SU-DHL-6 (cell line): ENCODE measurements around the gene AHSP.

Experiments used
- H2AFZ ChIP-seq: fragments of 200-600 bp; sonication (generic); 2 replicates; pipeline ENCODE4 v1.6.1; 2014; ENCODE audit warnings: low read depth, mild to moderate bottlenecking, moderate library complexity, mixed read lengths, antibody characterized with exemption, low read length; ENCODE audit not compliant: severe bottlenecking
- H3F3A ChIP-seq: fragments of 200-600 bp; shearing (Covaris generic); 2 replicates; pipeline ENCODE4 v1.6.0; 2016; ENCODE audit warnings: antibody characterized with exemption, mild to moderate bottlenecking; ENCODE audit not compliant: insufficient read depth
- H3K27ac ChIP-seq: fragments of 200-600 bp; sonication (generic); 2 replicates; pipeline ENCODE4 v1.5.1; 2016; ENCODE audit warnings: low read depth, mild to moderate bottlenecking, low read length, moderate library complexity, mixed read lengths
- H3K27me3 ChIP-seq: fragments of 200-600 bp; sonication (generic), shearing (Covaris generic); 2 replicates; pipeline ENCODE4 v1.6.0; 2014; ENCODE audit warnings: mild to moderate bottlenecking, low read length
- H3K36me3 ChIP-seq: fragments of 200-600 bp; sonication (generic); 2 replicates; pipeline ENCODE4 v1.6.1; 2014; ENCODE audit warnings: mild to moderate bottlenecking, low read length, mixed read lengths
- H3K4me2 ChIP-seq: fragments of 300-600, 200-600 bp; shearing (Covaris generic), sonication (generic); 2 replicates; pipeline ENCODE4 v1.6.0; 2014; ENCODE audit warnings: low read length, low read depth, mild to moderate bottlenecking; ENCODE audit not compliant: poor library complexity, severe bottlenecking
- H3K4me3 ChIP-seq: fragments of 200-600 bp; sonication (generic); 2 replicates; pipeline ENCODE4 v1.5.1; 2014; ENCODE audit warnings: antibody characterized with exemption, low read length, mild to moderate bottlenecking, mixed read lengths; ENCODE audit not compliant: insufficient read depth, poor library complexity, severe bottlenecking
- H3K79me2 ChIP-seq: fragments of 200-600 bp; sonication (generic); 2 replicates; pipeline ENCODE4 v1.6.1; 2014; ENCODE audit warnings: mild to moderate bottlenecking, low read length, moderate library complexity; ENCODE audit not compliant: insufficient read depth
- H3K9ac ChIP-seq: fragments of 200-600 bp; sonication (generic); 2 replicates; pipeline ENCODE4 v1.7.0; 2014; ENCODE audit warnings: mild to moderate bottlenecking, low read length
- H3K9me2 ChIP-seq: fragments of 200-600 bp; sonication (generic); replicated peaks from 2 replicates; pipeline ENCODE4 v1.6.1; 2014; ENCODE audit warnings: low read length; ENCODE audit not compliant: insufficient read depth
- H3K9me3 ChIP-seq: fragments of 200-600 bp; sonication (generic); 2 replicates; pipeline ENCODE4 v1.6.1; 2014; ENCODE audit warnings: low read length, mixed read lengths; ENCODE audit not compliant: insufficient read depth
- H4K20me1 ChIP-seq: fragments of 200-600 bp; sonication (generic); 2 replicates; pipeline ENCODE4 v1.6.1; 2014; ENCODE audit warnings: low read depth, mild to moderate bottlenecking, antibody characterized with exemption, low read length, moderate library complexity, mixed read lengths
- CTCF ChIP-seq: fragments of 200-600 bp; sonication (generic); IDR thresholded peaks from one replicate; pipeline ENCODE4 v1.5.1; 2017; ENCODE audit warnings: antibody characterized with exemption, mild to moderate bottlenecking, low read length, moderate library complexity; ENCODE audit not compliant: insufficient read depth, poor library complexity, severe bottlenecking
- EZH2phosphoT487 ChIP-seq: fragments of 200-600 bp; sonication (generic), shearing (Covaris generic); conservative IDR thresholded peaks from 2 replicates; pipeline ENCODE4 v1.6.1; 2018; ENCODE audit warnings: mild to moderate bottlenecking, antibody characterized with exemption, low read length, moderate library complexity, mixed read lengths

The AHSP gene

GRCh38 chr16:31513126-31513525 is 14.6 kb upstream of the AHSP start:
- no peak overlapping the region for H3K9ac ChIP-seq
- H3F3A ChIP-seq: no peaks in the 10 kb centered on the region
- no peaks in the 10 kb centered on the region for H4K20me1 ChIP-seq
- TF ChIP-seq EZH2phosphoT487: no peak
- TF ChIP-seq CTCF: no peak
- no peak overlapping the region for H3K4me2 ChIP-seq
- H3K9me3 ChIP-seq: no peaks in the 10 kb centered on the region
- no peaks in the 10 kb centered on the region for H3K9me2 ChIP-seq
- H3K27me3 ChIP-seq: no peaks in the 10 kb centered on the region
- no peak overlapping the region for H2AFZ ChIP-seq
- H3K79me2 ChIP-seq: no peaks in the 10 kb centered on the region
- no peaks in the 10 kb centered on the region for H3K36me3 ChIP-seq
- no peak overlapping the region for H3K4me3 ChIP-seq
- no peak overlapping the region for H3K27ac ChIP-seq

- Histone ChIP-seq H3K9ac (no peak overlapping the region), H3K4me3 (no peak overlapping the region), H3K79me2 (no peaks in the 10 kb centered on the region), H3K36me3 (no peaks in the 10 kb centered on the region), H3K9me2 (no peaks in the 10 kb centered on the region), H3F3A (no peaks in the 10 kb centered on the region), H4K20me1 (no peaks in the 10 kb centered on the region), H3K9me3 (no peaks in the 10 kb centered on the region), H3K27me3 (no peaks in the 10 kb centered on the region), H3K27ac (no peak overlapping the region), H3K4me2 (no peak overlapping the region), H2AFZ (no peak overlapping the region)
- TF ChIP-seq CTCF: no peak
- no peak for TF ChIP-seq EZH2phosphoT487
Measured at GRCh38 chr16:31513884-31514283, 13.8 kb upstream of the AHSP start.

GRCh38 chr16:31517800-31518402 is 9.8 kb upstream of the AHSP start:
- Histone ChIP-seq H3K4me3 (no peak overlapping the region), H3K9me2 (no peaks in the 10 kb centered on the region), H3K36me3 (no peaks in the 10 kb centered on the region), H3K27me3 (no peaks in the 10 kb centered on the region), H3K27ac (no peak overlapping the region), H3K4me2 (no peak overlapping the region), H3K79me2 (no peaks in the 10 kb centered on the region), H3F3A (no peaks in the 10 kb centered on the region), H2AFZ (no peak overlapping the region), H4K20me1 (no peaks in the 10 kb centered on the region), H3K9ac (no peak overlapping the region), H3K9me3 (no peaks in the 10 kb centered on the region)
- TF ChIP-seq EZH2phosphoT487 (no peak), CTCF (no peak)
